Upper lobe of left lung (tissue), 6 donors: ENCODE data around the gene IL17RE. TPM values are rescaled to one million over a fixed set of nuclear protein-coding genes. Genes with fewer than 3 reads are reported as not detected.

Experiments
- ATAC-seq, 2 donors: fragments of 200-7000 bp; cut with Tn5 transposase; one replicate each; pipeline ENCODE4 v1.9.1; 2022; ENCODE audit warnings: mild to moderate bottlenecking in 2 of 2, moderate library complexity in 2 of 2; ENCODE audit not compliant: low FRiP score in 2 of 2
- DNase-seq, 2 donors: peaks; one replicate each; pipeline ENCODE4 v3.0.0-alpha.2; 2019 to 2020
- H3K27ac ChIP-seq, 4 donors: fragments of 200-600 bp; sonication (generic); one replicate each; pipeline ENCODE4 v1.5.1; 2016 to 2019
- H3K27me3 ChIP-seq, 4 donors: fragments of 200-600 bp; sonication (generic); one replicate each; pipeline ENCODE4 v1.5.1; 2017 to 2019
- H3K36me3 ChIP-seq, 4 donors: fragments of 200-600 bp; sonication (generic); one replicate each; pipeline ENCODE4 v1.5.1; 2016 to 2019
- H3K4me1 ChIP-seq, 4 donors: fragments of 200-600 bp; sonication (generic); one replicate each; pipeline ENCODE4 v1.5.1; 2018 to 2019
- H3K4me3 ChIP-seq, 4 donors: fragments of 200-600 bp; sonication (generic); one replicate each; pipeline ENCODE4 v1.5.1; 2017 to 2019; ENCODE audit warnings: mild to moderate bottlenecking in 2 of 4, moderate library complexity in 1 of 4
- H3K9me3 ChIP-seq, 4 donors: fragments of 200-600 bp; sonication (generic); one replicate each; pipeline ENCODE4 v1.5.1; 2018 to 2019
- CTCF ChIP-seq, 6 experiments: fragments of 450-650 bp in 4 of 6; fragments of 200-600 bp in 2 of 6; sonication (generic) in 2 of 6; IDR thresholded peaks; one replicate each; pipeline ENCODE4 v1.5.1; 2016 to 2019; ENCODE audit warnings: antibody characterized with exemption in 6 of 6
- EP300 ChIP-seq, 4 donors: sonication (generic); formaldehyde crosslinking; IDR thresholded peaks; one replicate each; pipeline ENCODE4 v1.5.1; 2017; ENCODE audit warnings: antibody characterized with exemption in 4 of 4, control low read depth in 2 of 4
- POLR2A ChIP-seq, 4 donors: fragments of 450-650 bp; IDR thresholded peaks; one replicate each; pipeline ENCODE4 v1.5.1; 2016 to 2017; ENCODE audit warnings: antibody characterized with exemption in 4 of 4, mild to moderate bottlenecking in 2 of 4
- POLR2AphosphoS5 ChIP-seq, 2 donors: sonication (generic); formaldehyde crosslinking; IDR thresholded peaks; one replicate each; pipeline ENCODE4 v1.5.1; 2017; ENCODE audit warnings: antibody characterized with exemption in 2 of 2
- WGBS, 2 donors: methylation state at CpG; one replicate each; pipeline ENCODE4 v1.1.5; 2017 to 2018; 5-methylcytosine and 5-hydroxymethylcytosine counted together
- small RNA-seq, 4 donors: library from RNA; depleted of rRNA; stranded (forward); fragments of <200 nt; gene quantifications; one replicate each; pipeline ENCODE3, GENCODE V24; 2016
- total RNA-seq, 6 donors: library from RNA; depleted of rRNA in 4 of 6; stranded (reverse); fragments of >200 nt in 4 of 6; gene quantifications; one replicate each; pipeline versions ENCODE4 v1.1.0 to v1.2.1, GENCODE V29; 2016 to 2021
- donor health status: DM: no; HTN: no; CAD: no; lungs with moderate emphysema.
- donor health status: DM: no; HTN: yes; CAD: no; lungs with severe emphysema.

Gene IL17RE
- total RNA-seq, 6 donors from 2014 or later: 16.1 to 44.8 (median 27.0) TPM

DNA sequence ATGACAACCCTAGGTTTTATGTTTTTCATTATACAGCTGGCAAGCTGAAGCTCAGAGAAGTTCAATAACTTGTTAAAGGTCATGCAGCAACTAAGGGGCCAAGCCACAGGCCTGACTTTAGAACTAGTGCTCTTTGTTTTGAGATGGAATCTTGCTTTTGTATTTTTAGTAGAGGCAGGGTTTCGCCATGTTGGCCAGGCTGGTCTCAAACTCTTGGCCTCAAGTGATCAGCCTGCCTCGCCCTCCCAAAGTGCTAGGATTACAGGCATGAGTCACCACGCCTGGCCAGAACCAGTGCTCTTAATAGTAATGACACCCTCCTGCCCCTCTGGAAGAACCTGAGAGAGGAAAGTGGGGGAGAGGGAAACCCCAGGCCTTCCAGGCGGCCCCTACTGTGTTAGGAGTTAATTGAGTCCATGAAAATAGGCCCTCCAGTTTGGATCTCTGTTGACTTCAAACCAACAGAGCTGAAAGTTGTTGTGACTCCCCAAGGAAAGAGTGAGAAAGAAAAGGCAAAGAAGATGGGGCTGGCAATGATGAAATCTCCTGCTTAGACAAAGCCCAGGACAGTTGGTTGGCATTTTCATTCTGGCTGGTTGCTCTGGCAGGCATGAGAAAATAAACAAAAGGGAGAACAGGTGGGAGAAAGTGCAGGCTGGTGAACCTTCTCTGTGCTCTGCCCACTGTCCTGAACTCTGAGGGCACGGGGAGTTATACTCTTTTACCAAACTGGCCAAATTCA is 53.1 kb downstream of the IL17RE start:
- TF ChIP-seq POLR2AphosphoS5 (IDR thresholded peaks at IDR 0.05) (no peak), POLR2A (IDR thresholded peaks at IDR 0.05) (no peak), CTCF (IDR thresholded peaks at IDR 0.05) (no peak)
- peak overlapping the region in 1 of 4 donors; percentile 14 for H3K27ac ChIP-seq

DNA sequence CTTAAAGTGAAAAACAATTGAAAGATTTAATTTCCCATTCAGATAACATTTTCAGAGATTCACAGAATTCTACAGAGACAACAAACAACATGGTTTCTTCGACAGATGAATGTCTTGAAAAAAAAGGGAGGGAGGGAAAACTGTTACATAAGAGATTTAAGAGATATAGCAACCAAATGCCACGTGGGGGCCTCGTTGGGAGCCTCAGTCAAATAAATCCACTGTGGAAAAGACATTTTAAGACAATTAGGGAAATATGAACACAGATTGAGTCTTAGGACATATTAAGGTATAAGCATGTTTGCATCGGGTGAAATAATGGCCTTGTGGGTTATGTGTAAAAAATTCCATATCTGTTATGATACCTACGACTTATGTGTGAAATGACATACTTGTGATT is 54.6 kb downstream of the IL17RE start:
- Histone ChIP-seq H3K4me1 (peaks cover 2 to 3% (median 3%) of the 10 kb centered on the region in 4 donors), H3K9me3 (no peaks in the 10 kb centered on the region), H3K27me3 (no peaks in the 10 kb centered on the region), H3K36me3 (peaks cover 0 to 17% (median 4%) of the 10 kb centered on the region in 4 donors), H3K27ac (no peak overlapping the region), H3K4me3 (no peak overlapping the region)
- 45 to 51% methylated on average over 5 of the region's 5 CpGs for WGBS, 2 donors
- ATAC-seq: no peak
- no peak for DNase-seq
- TF ChIP-seq CTCF (IDR thresholded peaks at IDR 0.05) (no peak), EP300 (IDR thresholded peaks at IDR 0.05) (no peak), POLR2A (IDR thresholded peaks at IDR 0.05) (no peak)

More for the DNA sequence above, 53.1 kb downstream of the IL17RE start:
- WGBS, 2 donors: 81 to 85% methylated on average over 3 to 5 of the region's 5 CpGs
- Histone ChIP-seq H3K4me3 (no peak overlapping the region), H3K27me3 (no peaks in the 10 kb centered on the region), H3K4me1 (peaks cover 10 to 12% (median 11%) of the 10 kb centered on the region in 4 donors), H3K9me3 (no peaks in the 10 kb centered on the region), H3K36me3 (peaks cover 0 to 7% (median 1%) of the 10 kb centered on the region in 4 donors)
- no peak for DNase-seq
- ATAC-seq: peak in 1 of 2 donors; percentile 45

- no peak for ATAC-seq
- peaks cover 0 to 6% (median 0%) of the 10 kb centered on the region in 4 donors for H3K4me1 ChIP-seq
- DNase-seq: no peak
- 93 to 96% methylated on average over 6 of the region's 6 CpGs for WGBS, 2 donors
- TF ChIP-seq EP300 (IDR thresholded peaks at IDR 0.05) (no peak), CTCF (IDR thresholded peaks at IDR 0.05) (no peak), POLR2A (IDR thresholded peaks at IDR 0.05) (no peak), POLR2AphosphoS5 (IDR thresholded peaks at IDR 0.05) (no peak)
- peaks cover 18 to 84% (median 31%) of the 10 kb centered on the region in 4 donors for H3K36me3 ChIP-seq
- no peak overlapping the region for H3K4me3 ChIP-seq
- no peaks in the 10 kb centered on the region for H3K27me3 ChIP-seq
- no peaks in the 10 kb centered on the region for H3K9me3 ChIP-seq
- no peak overlapping the region for H3K27ac ChIP-seq
Measured at GRCh38 chr3:9965200-9965875, 62.7 kb downstream of the IL17RE start.

Small RNAs within 50 kb of the gene (small RNA-seq; reads per million reads assigned to genes)
- gene RNU6-882P: 0 reads per million in 4 donors

Other genes starting within 250 kb of the IL17RE start
- gene CPNE9, start 199.0 kb upstream of the IL17RE start, total RNA-seq: under 1 TPM in 3 of 6 donors, not detected in 3; 0.20 to 0.39 (median 0.30) TPM
- gene BRPF1, start 171.1 kb upstream of the IL17RE start, total RNA-seq: 10 to 100 TPM; 18.8 to 44.0 (median 26.5) TPM
- 10 to 100 TPM; 13.7 to 49.2 (median 18.3) TPM for gene OGG1, start 152.9 kb upstream of the IL17RE start, total RNA-seq
- 10 to 100 TPM; 19.5 to 44.0 (median 27.6) TPM for gene CAMK1, start 132.9 kb upstream of the IL17RE start, total RNA-seq
- 10 to 100 TPM; 48.2 to 68.0 (median 60.7) TPM for gene TADA3, start 110.4 kb upstream of the IL17RE start, total RNA-seq
- gene ARPC4, start 109.8 kb upstream of the IL17RE start, total RNA-seq: 100 to 1,000 TPM in 5 of 6 donors, 10 to 100 TPM in 1; 88.3 to 186 (median 158) TPM
- 100 to 1,000 TPM in 2 of 6 donors, 10 to 100 TPM in 4; 33.0 to 544 (median 64.4) TPM for gene TTLL3, start 92.6 kb upstream of the IL17RE start, total RNA-seq
- 10 to 100 TPM; 23.8 to 58.7 (median 34.9) TPM for gene RPUSD3, start 58.8 kb upstream of the IL17RE start, total RNA-seq
- gene CIDEC, start 22.6 kb upstream of the IL17RE start, total RNA-seq: not detected
- gene JAGN1, start 12.2 kb upstream of the IL17RE start, total RNA-seq: 10 to 100 TPM in 4 of 6 donors, 1 to 10 TPM in 2; 4.2 to 33.3 (median 24.2) TPM
- gene IL17RC, start 14.2 kb downstream of the IL17RE start, total RNA-seq: 10 to 100 TPM; 26.3 to 83.8 (median 32.9) TPM
- 10 to 100 TPM; 31.7 to 72.3 (median 44.0) TPM for gene CRELD1, start 31.0 kb downstream of the IL17RE start, total RNA-seq
- 1 to 10 TPM; 1.6 to 7.1 (median 4.5) TPM for gene PRRT3, start 49.6 kb downstream of the IL17RE start, total RNA-seq
- 10 to 100 TPM; 26.2 to 79.0 (median 46.3) TPM for gene EMC3, start 84.0 kb downstream of the IL17RE start, total RNA-seq
- gene FANCD2, start 123.6 kb downstream of the IL17RE start, total RNA-seq: 10 to 100 TPM in 1 of 6 donors, 1 to 10 TPM in 5; 3.0 to 23.0 (median 5.8) TPM
- gene FANCD2OS, start 205.4 kb downstream of the IL17RE start, total RNA-seq: not detected
- 100 to 1,000 TPM in 2 of 6 donors, 10 to 100 TPM in 4; 43.3 to 115 (median 81.8) TPM for gene BRK1, start 212.8 kb downstream of the IL17RE start, total RNA-seq
- 10 to 100 TPM; 29.8 to 71.2 (median 41.2) TPM for gene VHL, start 238.9 kb downstream of the IL17RE start, total RNA-seq